HCT116 (cell line): ENCODE measurements around the gene ISOC2.

Experiments used
- CEBPB ChIP-seq: IDR thresholded peaks from 2 replicates; pipeline ENCODE4 v1.6.1; 2012; ENCODE audit warnings: low read depth
- EGR1 ChIP-seq: IDR thresholded peaks from 2 replicates; pipeline ENCODE4 v1.6.1; 2012; ENCODE audit warnings: low read depth
- POLR2A ChIP-seq: IDR thresholded peaks from 2 replicates; pipeline ENCODE4 v1.7.0; 2011; ENCODE audit warnings: borderline replicate concordance; ENCODE audit not compliant: insufficient read depth, insufficient read length; ENCODE audit errors: extremely low read depth
- POLR2AphosphoS5 ChIP-seq: IDR thresholded peaks from 2 replicates; pipeline ENCODE4 v1.6.1; 2011; ENCODE audit warnings: mild to moderate bottlenecking, low read depth, low read length, moderate library complexity
- RAD21 ChIP-seq: IDR thresholded peaks from 2 replicates; pipeline ENCODE4 v1.6.1; 2012; ENCODE audit warnings: low read depth, mild to moderate bottlenecking
- SIN3A ChIP-seq: IDR thresholded peaks from 2 replicates; pipeline ENCODE4 v1.6.1; 2012; ENCODE audit warnings: low read depth
- SP1 ChIP-seq: IDR thresholded peaks from 2 replicates; pipeline ENCODE4 v1.6.1; 2012; ENCODE audit warnings: low read depth
- YY1 ChIP-seq: IDR thresholded peaks from 2 replicates; pipeline ENCODE4 v1.6.1; 2011; ENCODE audit warnings: low read length, low read depth, moderate library complexity, mild to moderate bottlenecking; ENCODE audit not compliant: insufficient replicate concordance; ENCODE audit errors: extremely low read depth
- ZFX ChIP-seq: fragments of 450-650 bp; IDR thresholded peaks from 2 replicates; pipeline ENCODE4 v1.6.1; 2017
- ZNF274 ChIP-seq: fragments of 200-500 bp; sonication (Bioruptor generic); IDR thresholded peaks from 2 replicates; pipeline ENCODE4 v1.6.1; 2014; ENCODE audit warnings: mild to moderate bottlenecking, low read depth, low read length, inconsistent platforms
- TF ChIP-seq, protein P1 (sequence below), 3 experiments: fragments of 200-600 bp in 1 of 3; sonication (generic) in 1 of 3; IDR thresholded peaks in 2 of 3; conservative IDR thresholded peaks in 1 of 3; 2 replicates each; pipeline ENCODE4 v1.5.1; 2012 to 2017; ENCODE audit warnings: low read depth in 2 of 3, low read length in 2 of 3, antibody characterized with exemption in 1 of 3, borderline replicate concordance in 1 of 3, control low read depth in 1 of 3, mild to moderate bottlenecking in 1 of 3, mixed read lengths in 1 of 3, mixed run types in 1 of 3, moderate library complexity in 1 of 3; ENCODE audit not compliant: insufficient read depth in 1 of 3
- TF ChIP-seq, protein P2 (sequence below): IDR thresholded peaks from 2 replicates; pipeline ENCODE4 v1.6.1; 2011; ENCODE audit warnings: mild to moderate bottlenecking, low read length, moderate library complexity; ENCODE audit not compliant: insufficient replicate concordance; ENCODE audit errors: extremely low read depth
- TF ChIP-seq, protein P3 (sequence below): IDR thresholded peaks from 2 replicates; pipeline ENCODE4 v1.6.1; 2012
- TF ChIP-seq, protein P4 (sequence below): IDR thresholded peaks from 2 replicates; pipeline ENCODE4 v1.6.1; 2012; ENCODE audit warnings: low read depth

DNA sequence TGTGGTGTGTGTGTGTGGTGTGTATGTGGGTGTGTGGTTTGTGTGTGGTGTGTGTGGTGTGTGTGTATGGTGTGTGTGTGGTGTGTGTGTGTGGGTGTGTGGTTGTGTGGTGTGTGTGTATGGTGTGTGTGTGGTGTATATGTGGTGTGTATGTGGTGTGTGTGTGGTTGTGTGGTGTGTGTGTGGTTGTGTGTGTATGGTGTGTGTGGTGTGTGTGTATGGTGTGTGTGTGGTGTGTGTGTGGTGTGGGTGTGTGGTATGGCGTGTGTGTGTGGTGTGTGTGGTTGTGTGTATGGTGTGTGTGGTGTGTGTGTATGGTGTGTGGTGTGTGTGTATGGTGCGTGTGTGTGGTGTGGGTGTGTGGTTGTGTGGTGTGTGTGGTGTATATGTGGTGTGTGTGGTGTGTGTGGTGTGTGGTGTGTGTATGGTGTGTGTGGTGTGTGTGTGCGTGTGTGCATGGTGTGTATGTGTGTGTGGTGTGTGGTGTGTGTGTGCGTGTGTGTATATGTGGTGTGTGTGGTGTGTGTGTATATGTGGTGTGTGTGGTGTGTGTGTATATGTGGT, 27.0 kb downstream of the ISOC2 start:
- TF ChIP-seq SP1 (no peak), POLR2AphosphoS5 (no peak), ZNF274 (no peak), ZFX (no peak), CEBPB (no peak), POLR2A (no peak), YY1 (no peak), SIN3A (no peak), RAD21 (no peak), EGR1 (no peak)
- TF ChIP-seq, protein P1, sequence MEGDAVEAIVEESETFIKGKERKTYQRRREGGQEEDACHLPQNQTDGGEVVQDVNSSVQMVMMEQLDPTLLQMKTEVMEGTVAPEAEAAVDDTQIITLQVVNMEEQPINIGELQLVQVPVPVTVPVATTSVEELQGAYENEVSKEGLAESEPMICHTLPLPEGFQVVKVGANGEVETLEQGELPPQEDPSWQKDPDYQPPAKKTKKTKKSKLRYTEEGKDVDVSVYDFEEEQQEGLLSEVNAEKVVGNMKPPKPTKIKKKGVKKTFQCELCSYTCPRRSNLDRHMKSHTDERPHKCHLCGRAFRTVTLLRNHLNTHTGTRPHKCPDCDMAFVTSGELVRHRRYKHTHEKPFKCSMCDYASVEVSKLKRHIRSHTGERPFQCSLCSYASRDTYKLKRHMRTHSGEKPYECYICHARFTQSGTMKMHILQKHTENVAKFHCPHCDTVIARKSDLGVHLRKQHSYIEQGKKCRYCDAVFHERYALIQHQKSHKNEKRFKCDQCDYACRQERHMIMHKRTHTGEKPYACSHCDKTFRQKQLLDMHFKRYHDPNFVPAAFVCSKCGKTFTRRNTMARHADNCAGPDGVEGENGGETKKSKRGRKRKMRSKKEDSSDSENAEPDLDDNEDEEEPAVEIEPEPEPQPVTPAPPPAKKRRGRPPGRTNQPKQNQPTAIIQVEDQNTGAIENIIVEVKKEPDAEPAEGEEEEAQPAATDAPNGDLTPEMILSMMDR (IDR thresholded peaks at IDR 0.05 in 2 of 3, conservative IDR thresholded peaks at IDR 0.05 in 1 of 3; ENCODE audit: borderline replicate concordance in 1 of 3, insufficient read depth in 1 of 3, low read depth in 2 of 3, low read length in 2 of 3): no peak
- TF ChIP-seq, protein P2, sequence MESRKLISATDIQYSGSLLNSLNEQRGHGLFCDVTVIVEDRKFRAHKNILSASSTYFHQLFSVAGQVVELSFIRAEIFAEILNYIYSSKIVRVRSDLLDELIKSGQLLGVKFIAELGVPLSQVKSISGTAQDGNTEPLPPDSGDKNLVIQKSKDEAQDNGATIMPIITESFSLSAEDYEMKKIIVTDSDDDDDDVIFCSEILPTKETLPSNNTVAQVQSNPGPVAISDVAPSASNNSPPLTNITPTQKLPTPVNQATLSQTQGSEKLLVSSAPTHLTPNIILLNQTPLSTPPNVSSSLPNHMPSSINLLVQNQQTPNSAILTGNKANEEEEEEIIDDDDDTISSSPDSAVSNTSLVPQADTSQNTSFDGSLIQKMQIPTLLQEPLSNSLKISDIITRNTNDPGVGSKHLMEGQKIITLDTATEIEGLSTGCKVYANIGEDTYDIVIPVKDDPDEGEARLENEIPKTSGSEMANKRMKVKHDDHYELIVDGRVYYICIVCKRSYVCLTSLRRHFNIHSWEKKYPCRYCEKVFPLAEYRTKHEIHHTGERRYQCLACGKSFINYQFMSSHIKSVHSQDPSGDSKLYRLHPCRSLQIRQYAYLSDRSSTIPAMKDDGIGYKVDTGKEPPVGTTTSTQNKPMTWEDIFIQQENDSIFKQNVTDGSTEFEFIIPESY: no peak
- TF ChIP-seq, protein P3, sequence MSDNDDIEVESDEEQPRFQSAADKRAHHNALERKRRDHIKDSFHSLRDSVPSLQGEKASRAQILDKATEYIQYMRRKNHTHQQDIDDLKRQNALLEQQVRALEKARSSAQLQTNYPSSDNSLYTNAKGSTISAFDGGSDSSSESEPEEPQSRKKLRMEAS: no peak
- TF ChIP-seq, protein P4, sequence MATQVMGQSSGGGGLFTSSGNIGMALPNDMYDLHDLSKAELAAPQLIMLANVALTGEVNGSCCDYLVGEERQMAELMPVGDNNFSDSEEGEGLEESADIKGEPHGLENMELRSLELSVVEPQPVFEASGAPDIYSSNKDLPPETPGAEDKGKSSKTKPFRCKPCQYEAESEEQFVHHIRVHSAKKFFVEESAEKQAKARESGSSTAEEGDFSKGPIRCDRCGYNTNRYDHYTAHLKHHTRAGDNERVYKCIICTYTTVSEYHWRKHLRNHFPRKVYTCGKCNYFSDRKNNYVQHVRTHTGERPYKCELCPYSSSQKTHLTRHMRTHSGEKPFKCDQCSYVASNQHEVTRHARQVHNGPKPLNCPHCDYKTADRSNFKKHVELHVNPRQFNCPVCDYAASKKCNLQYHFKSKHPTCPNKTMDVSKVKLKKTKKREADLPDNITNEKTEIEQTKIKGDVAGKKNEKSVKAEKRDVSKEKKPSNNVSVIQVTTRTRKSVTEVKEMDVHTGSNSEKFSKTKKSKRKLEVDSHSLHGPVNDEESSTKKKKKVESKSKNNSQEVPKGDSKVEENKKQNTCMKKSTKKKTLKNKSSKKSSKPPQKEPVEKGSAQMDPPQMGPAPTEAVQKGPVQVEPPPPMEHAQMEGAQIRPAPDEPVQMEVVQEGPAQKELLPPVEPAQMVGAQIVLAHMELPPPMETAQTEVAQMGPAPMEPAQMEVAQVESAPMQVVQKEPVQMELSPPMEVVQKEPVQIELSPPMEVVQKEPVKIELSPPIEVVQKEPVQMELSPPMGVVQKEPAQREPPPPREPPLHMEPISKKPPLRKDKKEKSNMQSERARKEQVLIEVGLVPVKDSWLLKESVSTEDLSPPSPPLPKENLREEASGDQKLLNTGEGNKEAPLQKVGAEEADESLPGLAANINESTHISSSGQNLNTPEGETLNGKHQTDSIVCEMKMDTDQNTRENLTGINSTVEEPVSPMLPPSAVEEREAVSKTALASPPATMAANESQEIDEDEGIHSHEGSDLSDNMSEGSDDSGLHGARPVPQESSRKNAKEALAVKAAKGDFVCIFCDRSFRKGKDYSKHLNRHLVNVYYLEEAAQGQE: no peak
